ENCODE results near the gene KCNJ10. TPM values are rescaled to one million over a fixed set of nuclear protein-coding genes. Genes with fewer than 3 reads are reported as not detected.

Gene KCNJ10
- total RNA-seq, 2 experiments from 2014 or later: 0.29 TPM; not detected in 1

- BruUV-seq (replicated peaks): no TSS peak
- ChIA-PET POLR2A (no interaction called here), CTCF (ENCODE audit: unreplicated experiment) (interaction anchor here (1.0 kb wide), 1 partner anchor 11 kb away, joined by 3 read pairs; no protein-coding TSS in a partner anchor)
- Histone ChIP-seq H2AFZ (ENCODE audit: low read length) (no peak overlapping the region), H3K4me1 (ENCODE audit: insufficient read depth, low read length, poor library complexity, severe bottlenecking) (no peaks in the 10 kb centered on the region), H3K9me2 (ENCODE audit: insufficient read depth, low read length) (no peaks in the 10 kb centered on the region), H3K9me3 (ENCODE audit: low read length) (no peaks in the 10 kb centered on the region), H3K36me3 (ENCODE audit: insufficient read depth, low read length) (no peaks in the 10 kb centered on the region), H3K27ac (ENCODE audit: low read depth, low read length, poor library complexity, severe bottlenecking) (no peak overlapping the region), H4K20me1 (ENCODE audit: insufficient read depth, low read length) (no peaks in the 10 kb centered on the region), H3K79me2 (ENCODE audit: insufficient read depth, low read depth, low read length) (no peaks in the 10 kb centered on the region), H3K4me2 (ENCODE audit: low read length) (no peak overlapping the region), H3K4me3 (ENCODE audit: low read depth, low read length, poor library complexity, severe bottlenecking) (no peak overlapping the region)
- no peak for DNase-seq (ENCODE audit: low spot score)
- intact Hi-C loops (cut with micrococcal nuclease; ENCODE audit: unreplicated experiment): no loop called here
- TF ChIP-seq EZH2phosphoT487 (IDR thresholded peaks at IDR 0.05; ENCODE audit: borderline replicate concordance, low read depth, low read length): no peak
- TF ChIP-seq CTCF (conservative IDR thresholded peaks at IDR 0.05; ENCODE audit: low read length): no peak
Observed at GRCh38 chr1:160063176-160063575, 6.8 kb downstream of the KCNJ10 start.

- TF ChIP-seq CTCF (conservative IDR thresholded peaks at IDR 0.05; ENCODE audit: low read length): no peak
- Histone ChIP-seq H3K9me3 (ENCODE audit: low read length) (no peaks in the 10 kb centered on the region), H3K4me2 (ENCODE audit: low read length) (no peak overlapping the region), H3K27ac (ENCODE audit: low read depth, low read length, poor library complexity, severe bottlenecking) (no peak overlapping the region), H4K20me1 (ENCODE audit: insufficient read depth, low read length) (no peaks in the 10 kb centered on the region), H3K9me2 (ENCODE audit: insufficient read depth, low read length) (no peaks in the 10 kb centered on the region), H3K4me3 (ENCODE audit: low read depth, low read length, poor library complexity, severe bottlenecking) (no peak overlapping the region), H2AFZ (ENCODE audit: low read length) (no peak overlapping the region), H3K79me2 (ENCODE audit: insufficient read depth, low read depth, low read length) (no peaks in the 10 kb centered on the region), H3K4me1 (ENCODE audit: insufficient read depth, low read length, poor library complexity, severe bottlenecking) (no peaks in the 10 kb centered on the region), H3K36me3 (ENCODE audit: insufficient read depth, low read length) (no peaks in the 10 kb centered on the region)
- intact Hi-C loops (cut with micrococcal nuclease; ENCODE audit: unreplicated experiment): no loop called here
- no TSS peak for BruUV-seq (replicated peaks)
- CTCF ChIA-PET (ENCODE audit: unreplicated experiment): interaction anchor here (0.6 kb wide), 1 partner anchor 27 kb away, joined by 3 read pairs; no protein-coding TSS in a partner anchor
- POLR2A ChIA-PET: no interaction called here
- DNase-seq (ENCODE audit: low spot score): no peak
Observed at GRCh38 chr1:160062230-160062532, 7.8 kb downstream of the KCNJ10 start.

GRCh38 chr1:160061369-160062229 lies 8.4 kb downstream of the KCNJ10 start:
- H3K4me1 ChIP-seq (ENCODE audit: insufficient read depth, low read length, poor library complexity, severe bottlenecking): no peaks in the 10 kb centered on the region
- H3K4me2 ChIP-seq (ENCODE audit: low read length): no peak overlapping the region
- H4K20me1 ChIP-seq (ENCODE audit: insufficient read depth, low read length): no peaks in the 10 kb centered on the region
- H3K9me3 ChIP-seq (ENCODE audit: low read length): no peaks in the 10 kb centered on the region
- no peak for DNase-seq (ENCODE audit: low spot score)
- H3K27ac ChIP-seq (ENCODE audit: low read depth, low read length, poor library complexity, severe bottlenecking): no peak overlapping the region
- TF ChIP-seq EZH2phosphoT487 (IDR thresholded peaks at IDR 0.05; ENCODE audit: borderline replicate concordance, low read depth, low read length) (no peak), CTCF (conservative IDR thresholded peaks at IDR 0.05; ENCODE audit: low read length) (no peak)
- CTCF ChIA-PET (ENCODE audit: unreplicated experiment): interaction anchor here (0.6 kb wide), 1 partner anchor 45 kb away, joined by 3 read pairs; no protein-coding TSS in a partner anchor
- no peaks in the 10 kb centered on the region for H3K79me2 ChIP-seq (ENCODE audit: insufficient read depth, low read depth, low read length)
- H3K4me3 ChIP-seq (ENCODE audit: low read depth, low read length, poor library complexity, severe bottlenecking): no peak overlapping the region
- H3K36me3 ChIP-seq (ENCODE audit: insufficient read depth, low read length): no peaks in the 10 kb centered on the region
- intact Hi-C loops (cut with micrococcal nuclease; ENCODE audit: unreplicated experiment): no loop called here
- no peaks in the 10 kb centered on the region for H3K9me2 ChIP-seq (ENCODE audit: insufficient read depth, low read length)
- BruUV-seq (replicated peaks): no TSS peak
- H2AFZ ChIP-seq (ENCODE audit: low read length): no peak overlapping the region
- POLR2A ChIA-PET: no interaction called here
